Memory B cell (primary cell): Measurements from ENCODE around the gene ZDHHC11.

ENCODE experiments used
- ATAC-seq: fragments of 150-1000 bp; cut with Tn5 transposase; 2 replicates; pipeline ENCODE4 v1.10.0; 2021; ENCODE audit warnings: low read depth, mild to moderate bottlenecking, moderate library complexity
- DNase-seq, 2 donors: peaks; one replicate each; pipeline ENCODE4 v3.0.0; 2022; ENCODE audit warnings: low spot score in 2 of 2
- H3K27ac Mint-ChIP-seq: one replicate; pipeline ENCODE4 v1.8.0; 2022; ENCODE audit warnings: mild to moderate bottlenecking, moderate library complexity, mixed read lengths
- H3K27me3 Mint-ChIP-seq: one replicate; pipeline ENCODE4 v1.8.0; 2022; ENCODE audit warnings: mixed read lengths
- H3K36me3 Mint-ChIP-seq: one replicate; pipeline ENCODE4 v1.8.0; 2022; ENCODE audit warnings: mild to moderate bottlenecking, mixed read lengths
- H3K4me1 Mint-ChIP-seq: one replicate; pipeline ENCODE4 v1.8.0; 2022; ENCODE audit warnings: mixed read lengths
- H3K4me3 Mint-ChIP-seq: one replicate; pipeline ENCODE4 v1.8.0; 2022; ENCODE audit warnings: mild to moderate bottlenecking, moderate library complexity, mixed read lengths
- H3K9me3 Mint-ChIP-seq: one replicate; pipeline ENCODE4 v1.8.0; 2022; ENCODE audit warnings: mixed read lengths

ZDHHC11 gene

GRCh38 chr5:850511-851006 is at the start of gene ZDHHC11:
Gene ZDHHC11 (minus strand): TSS chr5:850986. CDS start chr5:850602, 384 bp downstream.
- peaks cover 13% of the 10 kb centered on the region for H3K27me3 Mint-ChIP-seq
- H3K4me3 Mint-ChIP-seq, result no peak within 1 kb of the TSS
- DNase-seq, result no peak
- H3K27ac Mint-ChIP-seq, result no peak within 1 kb of the TSS
- peaks cover 7% of the 10 kb centered on the region for H3K4me1 Mint-ChIP-seq
- no peak for ATAC-seq
- H3K9me3 Mint-ChIP-seq, result no peaks in the 10 kb centered on the region
- H3K36me3 Mint-ChIP-seq, result no peaks in the 10 kb centered on the region

- no peak for ATAC-seq
- DNase-seq, result no peak
- peaks cover 4% of the 10 kb centered on the region for H3K4me1 Mint-ChIP-seq
- H3K36me3 Mint-ChIP-seq, result peaks cover 6% of the 10 kb centered on the region
- H3K9me3 Mint-ChIP-seq, result no peaks in the 10 kb centered on the region
- no peak overlapping the region for H3K27ac Mint-ChIP-seq
- H3K4me3 Mint-ChIP-seq, result peak overlapping the region; percentile 65
- H3K27me3 Mint-ChIP-seq, result no peaks in the 10 kb centered on the region
Observed at GRCh38 chr5:893711-894110, 42.9 kb upstream of the ZDHHC11 start.

GRCh38 chr5:893137-893506 is 42.3 kb upstream of the ZDHHC11 start:
- Mint-ChIP-seq H3K27ac (no peak overlapping the region), H3K9me3 (no peaks in the 10 kb centered on the region), H3K27me3 (no peaks in the 10 kb centered on the region), H3K36me3 (peaks cover 9% of the 10 kb centered on the region), H3K4me3 (peak overlapping the region; percentile 65), H3K4me1 (peaks cover 4% of the 10 kb centered on the region)
- ATAC-seq, result no peak
- DNase-seq, result no peak

- Mint-ChIP-seq H3K36me3 (peaks cover 11% of the 10 kb centered on the region), H3K9me3 (no peaks in the 10 kb centered on the region), H3K4me1 (peaks cover 4% of the 10 kb centered on the region), H3K27me3 (no peaks in the 10 kb centered on the region), H3K27ac (peak within 1 kb of the TSS; percentile 64), H3K4me3 (peak within 1 kb of the TSS; percentile 82)
- ATAC-seq (peak; percentile 99), DNase-seq (peak; percentile 79 to 88)
Observed at GRCh38 chr5:892394-893136, 41.8 kb upstream of the ZDHHC11 start, which contains the start of the genes BRD9 and TRIP13. Gene BRD9 (minus strand): TSS chr5:892801. CDS start chr5:892657, 144 bp downstream. Gene TRIP13 (plus strand): TSS chr5:892884. CDS start chr5:892999, 115 bp downstream.

- no peaks in the 10 kb centered on the region for H3K9me3 Mint-ChIP-seq
- peaks cover 4% of the 10 kb centered on the region for H3K4me1 Mint-ChIP-seq
- no peak for DNase-seq
- peak overlapping the region; percentile 64 for H3K27ac Mint-ChIP-seq
- no peak for ATAC-seq
- no peaks in the 10 kb centered on the region for H3K27me3 Mint-ChIP-seq
- H3K36me3 Mint-ChIP-seq, result peaks cover 16% of the 10 kb centered on the region
- peak overlapping the region; percentile 82 for H3K4me3 Mint-ChIP-seq
Observed at GRCh38 chr5:891837-892393, 41.1 kb upstream of the ZDHHC11 start.

- H3K9me3 Mint-ChIP-seq, result no peaks in the 10 kb centered on the region
- ATAC-seq (no peak), DNase-seq (no peak)
- H3K36me3 Mint-ChIP-seq, result peaks cover 17% of the 10 kb centered on the region
- peak overlapping the region; percentile 82 for H3K4me3 Mint-ChIP-seq
- no peaks in the 10 kb centered on the region for H3K27me3 Mint-ChIP-seq
- peak overlapping the region; percentile 64 for H3K27ac Mint-ChIP-seq
- peaks cover 4% of the 10 kb centered on the region for H3K4me1 Mint-ChIP-seq
Observed at GRCh38 chr5:891117-891836, 40.5 kb upstream of the ZDHHC11 start.

- DNase-seq (no peak), ATAC-seq (no peak)
- Mint-ChIP-seq H3K36me3 (peaks cover 17% of the 10 kb centered on the region), H3K4me1 (peaks cover 4% of the 10 kb centered on the region), H3K9me3 (no peaks in the 10 kb centered on the region), H3K27me3 (no peaks in the 10 kb centered on the region), H3K4me3 (no peak overlapping the region), H3K27ac (no peak overlapping the region)
Observed at GRCh38 chr5:889075-889710, 38.4 kb upstream of the ZDHHC11 start.

GRCh38 chr5:888638-889035 is 37.9 kb upstream of the ZDHHC11 start:
- Mint-ChIP-seq H3K36me3 (peaks cover 20% of the 10 kb centered on the region), H3K4me3 (no peak overlapping the region), H3K4me1 (peaks cover 4% of the 10 kb centered on the region), H3K27ac (no peak overlapping the region), H3K9me3 (no peaks in the 10 kb centered on the region), H3K27me3 (no peaks in the 10 kb centered on the region)
- DNase-seq, result no peak
- no peak for ATAC-seq

- ATAC-seq (no peak), DNase-seq (no peak)
- Mint-ChIP-seq H3K27me3 (no peaks in the 10 kb centered on the region), H3K27ac (no peak overlapping the region), H3K9me3 (no peaks in the 10 kb centered on the region), H3K4me1 (peaks cover 4% of the 10 kb centered on the region), H3K4me3 (no peak overlapping the region), H3K36me3 (peaks cover 25% of the 10 kb centered on the region)
Observed at GRCh38 chr5:887947-888637, 37.3 kb upstream of the ZDHHC11 start.

- peaks cover 10% of the 10 kb centered on the region for H3K9me3 Mint-ChIP-seq
- peaks cover 15% of the 10 kb centered on the region for H3K4me1 Mint-ChIP-seq
- no peaks in the 10 kb centered on the region for H3K27me3 Mint-ChIP-seq
- no peak overlapping the region for H3K4me3 Mint-ChIP-seq
- H3K36me3 Mint-ChIP-seq, result peaks cover 37% of the 10 kb centered on the region
- ATAC-seq (no peak), DNase-seq (no peak)
- H3K27ac Mint-ChIP-seq, result no peak overlapping the region
Observed at GRCh38 chr5:886716-887325, 36.0 kb upstream of the ZDHHC11 start.

GRCh38 chr5:886036-886435 is 35.2 kb upstream of the ZDHHC11 start:
- ATAC-seq (no peak), DNase-seq (no peak)
- Mint-ChIP-seq H3K4me1 (peaks cover 11% of the 10 kb centered on the region), H3K4me3 (no peak overlapping the region), H3K27me3 (no peaks in the 10 kb centered on the region), H3K36me3 (peaks cover 39% of the 10 kb centered on the region), H3K9me3 (peaks cover 10% of the 10 kb centered on the region), H3K27ac (no peak overlapping the region)

GRCh38 chr5:885529-885928 is 34.7 kb upstream of the ZDHHC11 start:
- no peak overlapping the region for H3K27ac Mint-ChIP-seq
- no peak for ATAC-seq

GRCh38 chr5:885127-885442 is 34.3 kb upstream of the ZDHHC11 start:
- peaks cover 11% of the 10 kb centered on the region for H3K4me1 Mint-ChIP-seq
- H3K27me3 Mint-ChIP-seq, result no peaks in the 10 kb centered on the region
- H3K27ac Mint-ChIP-seq, result no peak overlapping the region
- DNase-seq (no peak), ATAC-seq (no peak)
- peaks cover 42% of the 10 kb centered on the region for H3K36me3 Mint-ChIP-seq
- H3K9me3 Mint-ChIP-seq, result peaks cover 10% of the 10 kb centered on the region
- no peak overlapping the region for H3K4me3 Mint-ChIP-seq

More at GRCh38 chr5:885529-885928, 34.7 kb upstream of the ZDHHC11 start:
- H3K36me3 Mint-ChIP-seq, result peaks cover 42% of the 10 kb centered on the region
- H3K27me3 Mint-ChIP-seq, result no peaks in the 10 kb centered on the region
- peaks cover 11% of the 10 kb centered on the region for H3K4me1 Mint-ChIP-seq
- DNase-seq, result no peak
- peaks cover 10% of the 10 kb centered on the region for H3K9me3 Mint-ChIP-seq
- H3K4me3 Mint-ChIP-seq, result no peak overlapping the region
